K562 (cell line): ENCODE results near the gene PCSK2. TPM values are rescaled to one million over a fixed set of nuclear protein-coding genes. Genes with fewer than 3 reads are reported as not detected.

Source experiments
- ATAC-seq: fragments of 200-7000 bp; cut with Tn5 transposase; 3 replicates; pipeline ENCODE4 v1.9.1; 2020; ENCODE audit warnings: moderate library complexity
- BruUV-seq: library from RNA; stranded (reverse); fragments of 400-500 nt; replicated peaks from 2 replicates; lab custom pipeline; 2021; lab: Mats Ljungman, UMichigan
- CTCF ChIA-PET: fragments of 300-600 bp; formaldehyde crosslinking; extraction: SDS; loops from one replicate; lab custom pipeline; 2021; ENCODE audit warnings: low intra/inter-chr PET ratio; lab: Yijun Ruan, JAX
- POLR2A ChIA-PET: fragments of 300-600, 350-650 bp; sonication (Branson Sonifier 250); formaldehyde crosslinking; extraction: SDS; loops from one replicate; lab custom pipeline; 2021; ENCODE audit warnings: antibody characterized with exemption, inconsistent platforms; lab: Yijun Ruan, JAX
- DNase-seq, 4 experiments: peaks; one replicate each; pipeline versions ENCODE4 v3.0.0 to v3.0.0-alpha.2; 2011 to 2018; ENCODE audit warnings: low spot score in 3 of 4, mixed read lengths in 3 of 4; ENCODE audit errors: extremely low read depth in 1 of 4
- FAIRE-seq: peaks from 2 replicates; lab custom pipeline; 2011; peaks lifted over from hg19 to GRCh38; lab: Jason Lieb, UNC
- H2AFZ ChIP-seq: 2 replicates; pipeline ENCODE4 v1.6.0; 2011; ENCODE audit warnings: low read depth, low read length, control low read depth, inconsistent platforms
- H3K27ac ChIP-seq: fragments of 200-600 bp; 3 replicates; pipeline ENCODE4 v1.8.0; 2011; ENCODE audit warnings: low read depth, mild to moderate bottlenecking, control low read depth, inconsistent platforms, low read length, moderate library complexity, mixed read lengths; ENCODE audit errors: extremely low read depth
- H3K27me3 ChIP-seq, 2 experiments: fragments of 300-600 bp in 1 of 2; 2 replicates in 1 of 2; 3 replicates in 1 of 2; pipeline versions ENCODE4 v1.6.0 to v1.8.0; 2011; ENCODE audit warnings: inconsistent platforms in 2 of 2, low read length in 2 of 2, mild to moderate bottlenecking in 1 of 2, mixed read lengths in 1 of 2, moderate library complexity in 1 of 2; ENCODE audit not compliant: control insufficient read depth in 2 of 2, insufficient read depth in 2 of 2
- H3K36me3 ChIP-seq: fragments of 300-600 bp; 3 replicates; pipeline ENCODE4 v1.8.0; 2011; ENCODE audit warnings: mild to moderate bottlenecking, low read length, inconsistent platforms; ENCODE audit not compliant: control insufficient read depth, insufficient read depth
- H3K4me1 ChIP-seq, 2 experiments: fragments of 200-600 bp in 1 of 2; replicated peaks in 1 of 2; 2 replicates in 1 of 2; 3 replicates in 1 of 2; pipeline versions ENCODE4 v1.5.1 to v1.8.0; 2011; ENCODE audit warnings: inconsistent platforms in 2 of 2, low read length in 2 of 2, mild to moderate bottlenecking in 1 of 2, mixed read lengths in 1 of 2, moderate library complexity in 1 of 2; ENCODE audit not compliant: control insufficient read depth in 2 of 2, insufficient read depth in 2 of 2
- H3K4me2 ChIP-seq: 2 replicates; pipeline ENCODE4 v1.6.1; 2011; ENCODE audit warnings: low read length, control low read depth, inconsistent platforms, mixed read lengths; ENCODE audit not compliant: insufficient read depth
- H3K4me3 ChIP-seq: fragments of 200-600 bp; sonication (generic), shearing (Covaris generic); 2 replicates; pipeline ENCODE4 v1.5.1; 2016; ENCODE audit warnings: control low read depth, inconsistent platforms
- H3K79me2 ChIP-seq: fragments of 200-600 bp; 3 replicates; pipeline ENCODE4 v1.8.0; 2011; ENCODE audit warnings: low read length, inconsistent platforms; ENCODE audit not compliant: control insufficient read depth, insufficient read depth
- H3K9ac ChIP-seq, 2 experiments: 2 replicates each; pipeline versions ENCODE4 v1.6.0 to v1.6.1; 2011; ENCODE audit warnings: low read depth in 2 of 2, low read length in 2 of 2, control low read depth in 1 of 2, inconsistent platforms in 1 of 2, mild to moderate bottlenecking in 1 of 2, mixed read lengths in 1 of 2; ENCODE audit not compliant: insufficient read depth in 1 of 2
- H3K9me1 ChIP-seq: one replicate; pipeline ENCODE4 v1.6.0; 2011; ENCODE audit warnings: inconsistent platforms, mild to moderate bottlenecking, low read length, moderate library complexity; ENCODE audit not compliant: control insufficient read depth, insufficient read depth
- H3K9me3 ChIP-seq: replicated peaks from 2 replicates; pipeline ENCODE4 v1.5.1; 2011; ENCODE audit warnings: low read depth, low read length, inconsistent platforms; ENCODE audit not compliant: control insufficient read depth, insufficient read depth
- H4K20me1 ChIP-seq: replicated peaks from 2 replicates; pipeline ENCODE4 v1.6.1; 2011; ENCODE audit warnings: low read length, inconsistent platforms, mixed read lengths; ENCODE audit not compliant: control insufficient read depth, insufficient read depth
- ARID2 ChIP-seq: fragments of 450-650 bp; IDR thresholded peaks from 2 replicates; pipeline ENCODE4 v1.6.1; 2017; ENCODE audit warnings: antibody characterized with exemption, mild to moderate bottlenecking
- COPS2 ChIP-seq: fragments of 450-650 bp; conservative IDR thresholded peaks from 2 replicates; pipeline ENCODE4 v1.6.1; 2016; ENCODE audit warnings: mild to moderate bottlenecking, moderate library complexity
- CXXC5 ChIP-seq: fragments of 250-450 bp; sonication (Bioruptor Pico); IDR thresholded peaks from 2 replicates; pipeline ENCODE4 v1.8.0; 2022; ENCODE audit warnings: inconsistent platforms, mild to moderate bottlenecking, moderate library complexity
- ETS1 ChIP-seq: conservative IDR thresholded peaks from 2 replicates; pipeline ENCODE4 v1.6.1; 2011; ENCODE audit warnings: low read depth, mild to moderate bottlenecking, low read length; ENCODE audit not compliant: control insufficient read depth
- GTF2E2 ChIP-seq: fragments of 200-800 bp; sonication (Bioruptor generic); IDR thresholded peaks from 2 replicates; pipeline ENCODE4 v1.6.1; 2016; ENCODE audit warnings: missing genetic modification characterization, missing compliant biosample characterization
- MLLT1 ChIP-seq, 2 experiments: fragments of 450-650 bp; IDR thresholded peaks; 2 replicates each; pipeline ENCODE4 v1.6.1; 2016
- MYC ChIP-seq, 2 experiments: fragments of 250-450 bp in 1 of 2; sonication (Bioruptor Pico) in 1 of 2; IDR thresholded peaks; 2 replicates each; pipeline versions ENCODE4 v1.5.1 to v1.6.1; 2012 to 2021; ENCODE audit warnings: low read depth in 2 of 2, borderline replicate concordance in 1 of 2, improper control_type of control experiment in 1 of 2, low read length in 1 of 2, mild to moderate bottlenecking in 1 of 2, moderate library complexity in 1 of 2
- NCOA6 ChIP-seq: fragments of 450-650 bp; IDR thresholded peaks from 2 replicates; pipeline ENCODE4 v1.6.1; 2017; ENCODE audit warnings: mild to moderate bottlenecking
- NELFE ChIP-seq: IDR thresholded peaks from 2 replicates; pipeline ENCODE4 v1.6.1; 2011; ENCODE audit warnings: mild to moderate bottlenecking; ENCODE audit not compliant: insufficient read depth, insufficient read length
- NFATC3 ChIP-seq: fragments of 450-650 bp; IDR thresholded peaks from 2 replicates; pipeline ENCODE4 v1.6.1; 2017; ENCODE audit warnings: mild to moderate bottlenecking
- RBM34 ChIP-seq: fragments of 200-400 bp; formaldehyde crosslinking; IDR thresholded peaks from 2 replicates; pipeline ENCODE4 v1.6.1; 2018; ENCODE audit warnings: low read length, borderline replicate concordance; ENCODE audit not compliant: insufficient read depth
- SMAD3 ChIP-seq: fragments of 450-650 bp; formaldehyde crosslinking; conservative IDR thresholded peaks from 2 replicates; pipeline ENCODE4 v1.4.0; 2020; ENCODE audit warnings: mild to moderate bottlenecking
- SNIP1 ChIP-seq: fragments of 450-650 bp; IDR thresholded peaks from 2 replicates; pipeline ENCODE4 v1.7.1; 2017; ENCODE audit warnings: low read depth, mild to moderate bottlenecking
- SPI1 ChIP-seq: IDR thresholded peaks from 2 replicates; pipeline ENCODE4 v1.6.1; 2011; ENCODE audit warnings: low read depth, low read length, control low read depth, borderline replicate concordance
- TEAD4 ChIP-seq, 2 experiments: sonication (generic) in 1 of 2; formaldehyde crosslinking in 1 of 2; IDR thresholded peaks; 2 replicates each; pipeline versions ENCODE4 v1.6.1 to v1.8.0; 2012 to 2022; ENCODE audit warnings: borderline replicate concordance in 1 of 2, inconsistent platforms in 1 of 2, low read length in 1 of 2, mild to moderate bottlenecking in 1 of 2, missing genetic modification reagents in 1 of 2
- ZHX1 ChIP-seq: fragments of 150-350 bp; conservative IDR thresholded peaks from 2 replicates; pipeline ENCODE4 v1.6.1; 2014; ENCODE audit warnings: low read length
- ZNF431 ChIP-seq: sonication (generic); formaldehyde crosslinking; IDR thresholded peaks from 2 replicates; pipeline ENCODE4 v1.8.0; 2022; ENCODE audit warnings: mild to moderate bottlenecking, missing genetic modification reagents
- WGBS: fragments of 100-300 bp; shearing (Covaris generic); methylation state at CpG from one replicate; pipeline ENCODE4 v1.1.6; 2016; ENCODE audit warnings: low coverage, mixed read lengths; ENCODE audit not compliant: insufficient coverage; ENCODE audit errors: missing lambda C conversion rate; 5-methylcytosine and 5-hydroxymethylcytosine counted together
- in situ Hi-C: fragments of 300-500 bp; cut with MboI; formaldehyde crosslinking; loops from 4 replicates; pipeline ENCODE4 v1.15.0; 2018; ENCODE audit warnings: inconsistent platforms, mixed read lengths
- intact Hi-C: fragments of 100-400 bp; cut with micrococcal nuclease; formaldehyde crosslinking; loops from 2 replicates; pipeline ENCODE4 v1.14.2; 2022
- polyA plus RNA-seq, 8 experiments: library from polyadenylated mRNA; depleted of rRNA in 4 of 8; stranded (reverse) in 5 of 8; unstranded in 3 of 8; fragments of >200 nt; fragmentation: Nextera tagmentation in 2 of 8; fragmentation: Illumina TruSeq in 1 of 8; extraction: Ambion mirVana in 2 of 8; extraction: Trizol in 1 of 8; gene quantifications; 2 replicates each; pipeline versions ENCODE4 v1.2.1 to v1.2.3, GENCODE V29; 2011 to 2014; ENCODE audit warnings: inconsistent platforms in 1 of 8, missing spikeins in 1 of 8
- total RNA-seq, 7 experiments: library from RNA; depleted of rRNA in 6 of 7; stranded (reverse); fragments of >200 nt in 6 of 7; fragmentation: Illumina TruSeq in 2 of 7; extraction: Trizol in 2 of 7; gene quantifications; 2 replicates each; pipeline versions ENCODE4 v1.2.1 to v1.2.3, GENCODE V29; 2011 to 2021; ENCODE audit warnings: low replicate concordance in 1 of 7

PCSK2 gene
- total and polyA plus RNA-seq, 9 of the 15 experiments (the other 6 are each of a cell fraction or from before 2014, with no cell fraction given), result 0.04 to 0.07 (median 0.05) TPM; not detected in 6

DNA sequence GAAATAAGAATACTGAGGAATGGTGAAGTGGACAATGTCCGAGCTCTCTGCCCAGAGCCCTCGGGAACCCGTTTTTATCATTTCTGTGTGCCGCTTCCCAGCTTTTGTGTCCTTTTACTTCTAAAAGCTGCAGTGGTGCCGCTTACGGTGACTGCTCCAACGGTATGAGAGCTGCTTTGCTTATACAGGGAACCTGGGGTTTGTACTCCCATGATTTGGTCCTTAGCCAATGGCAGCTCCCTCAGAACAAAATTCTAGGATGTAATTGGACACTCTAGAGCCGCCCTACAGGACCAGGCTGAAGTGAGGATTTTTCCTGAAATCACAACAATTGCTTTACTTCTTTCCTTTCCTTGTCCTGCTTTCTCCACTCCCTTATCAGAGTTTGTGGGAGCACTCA, 24.2 kb upstream of the PCSK2 start:
- Histone ChIP-seq H3K9ac (no peak overlapping the region), H2AFZ (no peak overlapping the region), H3K36me3 (no peaks in the 10 kb centered on the region), H3K79me2 (no peaks in the 10 kb centered on the region), H3K4me1 (no peaks in the 10 kb centered on the region), H3K4me3 (no peak overlapping the region), H3K27me3 (no peaks in the 10 kb centered on the region), H3K9me1 (no peaks in the 10 kb centered on the region), H3K4me2 (no peak overlapping the region), H4K20me1 (no peaks in the 10 kb centered on the region), H3K9me3 (no peaks in the 10 kb centered on the region), H3K27ac (no peak overlapping the region)
- intact Hi-C loops, result no loop called here
- CTCF ChIA-PET, result no interaction called here
- DNase-seq, result no peak
- WGBS, result 0% methylated on average over 8 of the region's 8 CpGs
- in situ Hi-C loops, result no loop called here
- TF ChIP-seq TEAD4 (IDR thresholded peaks at IDR 0.05; ENCODE audit: low read length) (no peak), TEAD4 (CRISPR knock-in tag; IDR thresholded peaks at IDR 0.05; ENCODE audit: borderline replicate concordance) (no peak), GTF2E2 (tag) (no peak), MLLT1 (IDR thresholded peaks at IDR 0.05) (no peak), NCOA6 (no peak), COPS2 (no peak), SPI1 (no peak), CXXC5 (CRISPR knock-in tag) (no peak), NELFE (no peak), ETS1 (no peak), RBM34 (no peak), SNIP1 (no peak), NFATC3 (no peak), MYC (IDR thresholded peaks at IDR 0.05; ENCODE audit: low read depth, low read length) (no peak), MYC (CRISPR knock-in tag; IDR thresholded peaks at IDR 0.05; ENCODE audit: borderline replicate concordance, low read depth) (no peak), SMAD3 (CRISPR knock-in tag) (no peak), ZNF431 (CRISPR knock-in tag) (no peak), ZHX1 (no peak), ARID2 (no peak)
- POLR2A ChIA-PET, result no interaction called here
- no TSS peak for BruUV-seq
- FAIRE-seq, result no peak
- no peak for ATAC-seq
